T-helper 17 cell (primary cell): ENCODE data around the gene EHBP1. TPM values are rescaled to one million over a fixed set of nuclear protein-coding genes. Genes with fewer than 3 reads are reported as not detected.
A peak's percentile ranks its signal among the peaks of the same experiment; 100 is the strongest.

Experiments
- ATAC-seq: fragments of 150-1000 bp; cut with Tn5 transposase; 2 replicates; pipeline ENCODE4 v1.10.0; 2021; ENCODE audit warnings: mild to moderate bottlenecking, moderate library complexity
- DNase-seq, 3 donors: peaks; one replicate each; pipeline versions ENCODE4 v3.0.0 to v3.0.0-alpha.2; 2020 to 2021
- H3K9me3 ChIP-seq: one replicate; pipeline ENCODE4 v1.7.0; 2013; ENCODE audit warnings: low read length, mild to moderate bottlenecking; ENCODE audit not compliant: control insufficient read depth, poor library complexity, severe bottlenecking
- H3K27ac Mint-ChIP-seq: one replicate; pipeline ENCODE4 v1.8.0; 2022; ENCODE audit warnings: mild to moderate bottlenecking, moderate library complexity, mixed read lengths
- H3K27me3 Mint-ChIP-seq: one replicate; pipeline ENCODE4 v1.8.0; 2022; ENCODE audit warnings: mixed read lengths
- H3K36me3 Mint-ChIP-seq: one replicate; pipeline ENCODE4 v1.8.0; 2022; ENCODE audit warnings: low read depth, mixed read lengths
- H3K4me1 Mint-ChIP-seq: one replicate; pipeline ENCODE4 v1.8.0; 2022; ENCODE audit warnings: mild to moderate bottlenecking, mixed read lengths
- H3K4me3 Mint-ChIP-seq: one replicate; pipeline ENCODE4 v1.8.0; 2022; ENCODE audit warnings: mild to moderate bottlenecking, moderate library complexity, mixed read lengths
- total RNA-seq, 4 donors: library from RNA in 2 of 4; stranded (reverse) in 2 of 4; gene quantifications; one replicate each; pipeline ENCODE4 v1.2.3 and lab custom pipeline; 2022 to 2026

The EHBP1 gene
- total RNA-seq, 2 donors from 2014 or later, result 24.5 to 28.2 TPM

DNA sequence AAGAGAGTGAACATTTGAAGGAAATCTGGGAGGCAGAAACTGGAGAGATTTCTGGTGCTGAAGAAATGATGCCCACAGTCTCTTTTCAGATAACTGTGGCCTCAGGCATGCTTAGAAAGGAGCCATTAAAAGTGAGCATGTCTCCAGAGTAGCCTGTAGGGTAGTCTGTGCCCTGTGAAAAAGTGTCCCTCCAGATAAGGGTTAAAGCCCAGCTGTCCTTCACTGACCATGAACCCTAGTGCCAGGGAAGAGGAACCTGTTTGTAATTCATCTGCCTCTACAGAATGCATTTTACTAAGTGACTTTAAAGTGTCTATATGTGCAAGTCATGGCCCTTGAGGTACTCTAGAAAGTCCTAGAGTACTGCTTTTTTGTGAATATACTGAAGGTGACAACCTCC is 30.5 kb upstream of the EHBP1 start:
- ATAC-seq (no peak), DNase-seq (no peak)
- H3K27ac Mint-ChIP-seq, result no peak overlapping the region
- no peaks in the 10 kb centered on the region for H3K9me3 ChIP-seq
- H3K27me3 Mint-ChIP-seq, result peaks cover 11% of the 10 kb centered on the region
- H3K4me3 Mint-ChIP-seq, result no peak overlapping the region
- no peaks in the 10 kb centered on the region for H3K36me3 Mint-ChIP-seq
- no peaks in the 10 kb centered on the region for H3K4me1 Mint-ChIP-seq

DNA sequence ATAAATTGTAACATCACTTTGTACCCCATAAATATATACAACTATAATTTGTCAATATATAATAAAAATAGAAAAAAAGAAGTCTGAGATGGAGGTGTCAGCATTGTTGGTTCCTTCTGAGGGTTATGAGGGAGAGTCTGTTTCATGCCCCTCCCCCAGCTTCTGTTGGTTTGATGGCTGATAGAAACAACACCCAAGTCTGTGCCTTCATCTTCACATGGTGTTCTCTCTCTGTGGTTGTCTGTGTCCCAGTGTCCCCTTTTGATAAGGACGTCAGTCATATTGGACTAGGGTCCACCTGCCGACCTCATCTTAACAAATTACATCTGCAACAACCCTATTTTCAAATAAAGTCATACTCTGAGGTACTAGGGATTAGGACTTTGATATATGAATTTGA is 20.3 kb upstream of the EHBP1 start:
- ATAC-seq (no peak), DNase-seq (no peak)
- no peak overlapping the region for H3K27ac Mint-ChIP-seq
- H3K36me3 Mint-ChIP-seq, result no peaks in the 10 kb centered on the region
- peaks cover 66% of the 10 kb centered on the region for H3K27me3 Mint-ChIP-seq
- H3K9me3 ChIP-seq, result no peaks in the 10 kb centered on the region
- peaks cover 2% of the 10 kb centered on the region for H3K4me1 Mint-ChIP-seq
- no peak overlapping the region for H3K4me3 Mint-ChIP-seq

DNA sequence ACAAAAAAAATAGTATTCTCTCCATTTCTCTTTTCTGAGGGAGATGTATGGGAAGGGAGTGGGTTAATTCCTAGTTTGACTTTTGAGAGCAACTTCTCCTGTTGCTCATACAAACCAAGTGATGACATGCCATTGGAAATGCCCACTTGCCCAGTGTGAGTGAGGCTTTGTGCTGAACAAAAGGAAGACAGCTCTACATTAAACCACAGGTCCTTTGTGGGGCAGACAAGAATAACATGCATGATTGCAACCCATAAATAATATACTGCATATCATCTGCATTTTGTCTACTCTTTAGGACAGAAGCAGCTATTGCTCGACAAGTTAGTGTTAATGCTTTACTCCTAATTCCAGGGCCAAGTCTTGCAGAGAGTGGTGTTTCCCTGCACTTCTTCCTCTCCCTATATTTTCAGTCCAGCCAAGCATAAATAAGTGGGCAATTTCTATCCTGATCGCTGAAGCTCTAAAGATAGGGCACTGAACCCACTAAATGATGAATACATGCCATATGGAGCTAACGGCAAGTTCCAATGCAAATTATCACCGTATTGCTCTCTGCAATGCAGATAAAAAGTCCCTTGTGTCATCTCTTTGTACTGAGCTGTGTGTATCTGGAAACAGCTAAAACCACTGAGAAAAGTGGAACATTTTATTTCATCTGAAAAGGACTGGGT is 19.4 kb upstream of the EHBP1 start:
- Mint-ChIP-seq H3K36me3 (no peaks in the 10 kb centered on the region), H3K27ac (no peak overlapping the region), H3K27me3 (peaks cover 60% of the 10 kb centered on the region), H3K4me1 (peaks cover 2% of the 10 kb centered on the region), H3K4me3 (no peak overlapping the region)
- ATAC-seq (no peak), DNase-seq (no peak)
- no peaks in the 10 kb centered on the region for H3K9me3 ChIP-seq

DNA sequence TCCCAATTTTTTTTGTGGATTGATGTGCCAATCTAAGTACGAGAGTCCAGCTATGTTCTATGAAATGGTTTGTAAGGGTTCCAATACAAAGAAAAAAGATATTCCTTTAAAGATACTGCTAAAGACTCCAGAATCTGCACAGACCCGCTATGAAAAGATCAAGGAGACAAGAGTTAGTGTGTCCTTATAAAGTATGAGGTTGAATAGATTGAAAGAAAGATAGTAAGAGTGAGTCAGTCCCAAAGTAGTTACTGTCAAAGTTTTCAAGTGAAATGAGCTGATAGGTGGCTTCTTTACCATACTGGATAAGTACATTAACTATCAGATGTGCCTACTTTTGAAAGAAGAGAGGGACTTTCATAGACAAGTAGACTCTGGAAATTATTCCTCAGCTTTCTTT is 17.9 kb upstream of the EHBP1 start:
- H3K9me3 ChIP-seq, result no peaks in the 10 kb centered on the region
- no peak for ATAC-seq
- no peak for DNase-seq
- Mint-ChIP-seq H3K27me3 (peaks cover 46% of the 10 kb centered on the region), H3K4me1 (peaks cover 2% of the 10 kb centered on the region), H3K4me3 (no peak overlapping the region), H3K27ac (no peak overlapping the region), H3K36me3 (no peaks in the 10 kb centered on the region)

DNA sequence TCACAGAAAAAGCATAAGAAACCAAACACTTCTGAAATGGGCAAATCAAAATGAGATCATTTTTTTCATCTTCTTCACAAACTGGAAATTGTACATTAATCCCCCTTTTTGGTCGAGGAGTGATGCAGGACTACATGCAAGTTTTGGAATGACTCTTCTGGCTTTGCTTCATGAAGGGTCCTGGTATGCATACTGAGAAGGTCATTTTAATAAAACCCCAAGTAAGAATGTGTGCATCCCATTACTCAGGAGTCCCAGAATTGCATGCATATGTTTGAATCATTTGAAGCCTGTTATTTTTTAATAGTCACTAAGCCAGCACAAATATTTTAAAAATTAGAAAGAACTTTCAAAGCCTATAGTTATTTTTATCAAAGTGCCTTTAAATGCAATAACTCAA is 16.7 kb upstream of the EHBP1 start:
- ATAC-seq (no peak), DNase-seq (no peak)
- Mint-ChIP-seq H3K27me3 (peaks cover 54% of the 10 kb centered on the region), H3K4me3 (no peak overlapping the region), H3K27ac (peak overlapping the region; percentile 68), H3K4me1 (peaks cover 2% of the 10 kb centered on the region), H3K36me3 (no peaks in the 10 kb centered on the region)
- H3K9me3 ChIP-seq, result no peaks in the 10 kb centered on the region

DNA sequence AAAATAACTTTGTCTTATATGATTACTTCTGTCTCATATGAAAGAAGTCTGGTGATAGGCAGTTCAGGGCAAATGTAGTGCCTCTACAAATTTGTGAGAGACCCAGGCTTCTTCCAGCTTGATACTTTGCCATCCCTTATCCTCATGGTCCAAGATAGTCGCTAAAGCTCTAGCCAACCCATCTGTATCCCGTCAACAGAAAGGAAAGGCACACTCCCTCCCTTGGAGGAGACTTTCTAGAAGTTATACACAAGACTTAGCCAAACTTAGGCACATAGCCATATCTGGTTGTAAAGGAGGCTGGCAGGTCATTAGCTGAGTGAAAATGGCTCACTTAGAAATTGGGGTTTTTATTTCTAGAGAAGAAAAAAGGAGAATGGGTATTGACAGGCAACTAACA is 14.3 kb upstream of the EHBP1 start:
- ATAC-seq, result no peak
- Mint-ChIP-seq H3K4me1 (peaks cover 2% of the 10 kb centered on the region), H3K27ac (no peak overlapping the region), H3K27me3 (peaks cover 56% of the 10 kb centered on the region), H3K36me3 (no peaks in the 10 kb centered on the region), H3K4me3 (no peak overlapping the region)
- H3K9me3 ChIP-seq, result no peaks in the 10 kb centered on the region
- DNase-seq, result no peak

DNA sequence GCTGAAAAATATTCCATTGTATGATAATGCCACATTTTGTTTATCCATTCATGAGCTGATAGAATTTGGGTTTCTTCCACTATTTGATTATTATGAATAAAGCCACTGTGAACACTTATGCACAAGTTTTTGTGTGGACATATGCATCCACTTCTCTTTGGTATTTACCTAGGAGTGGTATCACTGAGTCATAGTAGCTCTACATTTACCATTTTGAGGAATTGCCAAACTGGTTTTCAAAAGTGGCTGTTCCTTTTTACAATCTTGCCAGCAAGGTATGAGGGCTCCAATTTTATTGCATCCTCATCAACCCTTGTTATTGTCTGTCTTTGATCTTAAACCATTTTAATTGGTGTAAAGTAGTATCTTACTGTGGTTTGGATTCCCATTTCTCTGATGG is 13.3 kb upstream of the EHBP1 start:
- H3K36me3 Mint-ChIP-seq, result no peaks in the 10 kb centered on the region
- H3K27me3 Mint-ChIP-seq, result peaks cover 46% of the 10 kb centered on the region
- no peaks in the 10 kb centered on the region for H3K9me3 ChIP-seq
- H3K4me1 Mint-ChIP-seq, result peaks cover 2% of the 10 kb centered on the region
- H3K4me3 Mint-ChIP-seq, result no peak overlapping the region
- no peak overlapping the region for H3K27ac Mint-ChIP-seq
- no peak for ATAC-seq
- DNase-seq, result no peak

DNA sequence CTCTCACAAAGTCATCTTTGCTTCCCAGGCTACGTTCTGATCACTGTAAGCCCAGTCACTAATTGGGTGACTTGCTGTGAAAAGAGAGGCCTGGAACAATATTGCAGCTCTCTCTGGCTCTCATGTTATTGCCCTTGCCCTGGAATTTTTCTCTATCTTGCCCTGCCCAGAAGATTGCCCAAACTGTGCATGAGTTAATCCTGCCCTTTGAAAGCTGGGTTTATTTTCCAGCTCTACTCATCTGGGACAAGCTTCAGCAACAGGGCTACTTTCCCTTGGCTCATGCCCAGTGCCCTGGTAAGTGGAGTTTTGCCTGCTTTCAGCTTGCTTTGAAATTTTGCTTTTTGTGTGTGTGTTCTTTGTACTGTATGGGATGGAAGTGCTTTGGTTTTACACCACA is 6.9 kb upstream of the EHBP1 start:
- no peaks in the 10 kb centered on the region for H3K36me3 Mint-ChIP-seq
- H3K9me3 ChIP-seq, result no peaks in the 10 kb centered on the region

DNA sequence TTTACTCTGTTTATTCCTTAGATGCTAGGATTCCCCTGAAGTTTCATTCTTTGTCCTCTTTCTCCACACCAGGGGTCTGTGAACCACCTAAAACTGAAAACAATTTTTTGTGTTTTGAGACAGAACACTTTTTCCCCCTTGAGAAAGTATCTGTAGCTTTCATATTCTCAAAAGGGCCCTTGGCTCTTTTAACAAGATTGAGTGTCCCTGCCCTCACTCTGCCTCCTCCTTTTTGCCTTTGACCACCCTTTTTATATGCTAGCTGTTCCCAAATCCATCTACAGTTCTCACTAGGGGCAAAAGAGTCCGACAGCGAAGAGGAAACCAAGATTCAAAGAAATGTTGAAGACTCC is 883 bp upstream of the EHBP1 start:
- ATAC-seq (no peak), DNase-seq (no peak)
- H3K4me1 Mint-ChIP-seq, result peaks cover 27% of the 10 kb centered on the region
- H3K27me3 Mint-ChIP-seq, result no peaks in the 10 kb centered on the region
- peak overlapping the region; percentile 96 for H3K4me3 Mint-ChIP-seq
- peak overlapping the region; percentile 91 for H3K27ac Mint-ChIP-seq
- H3K36me3 Mint-ChIP-seq, result peaks cover 10% of the 10 kb centered on the region
- H3K9me3 ChIP-seq, result no peaks in the 10 kb centered on the region

More for the DNA sequence above, 6.9 kb upstream of the EHBP1 start:
- H3K4me3 Mint-ChIP-seq, result no peak overlapping the region
- H3K4me1 Mint-ChIP-seq, result no peaks in the 10 kb centered on the region
- H3K27me3 Mint-ChIP-seq, result peaks cover 18% of the 10 kb centered on the region
- ATAC-seq (no peak), DNase-seq (no peak)
- H3K27ac Mint-ChIP-seq, result no peak overlapping the region

DNA sequence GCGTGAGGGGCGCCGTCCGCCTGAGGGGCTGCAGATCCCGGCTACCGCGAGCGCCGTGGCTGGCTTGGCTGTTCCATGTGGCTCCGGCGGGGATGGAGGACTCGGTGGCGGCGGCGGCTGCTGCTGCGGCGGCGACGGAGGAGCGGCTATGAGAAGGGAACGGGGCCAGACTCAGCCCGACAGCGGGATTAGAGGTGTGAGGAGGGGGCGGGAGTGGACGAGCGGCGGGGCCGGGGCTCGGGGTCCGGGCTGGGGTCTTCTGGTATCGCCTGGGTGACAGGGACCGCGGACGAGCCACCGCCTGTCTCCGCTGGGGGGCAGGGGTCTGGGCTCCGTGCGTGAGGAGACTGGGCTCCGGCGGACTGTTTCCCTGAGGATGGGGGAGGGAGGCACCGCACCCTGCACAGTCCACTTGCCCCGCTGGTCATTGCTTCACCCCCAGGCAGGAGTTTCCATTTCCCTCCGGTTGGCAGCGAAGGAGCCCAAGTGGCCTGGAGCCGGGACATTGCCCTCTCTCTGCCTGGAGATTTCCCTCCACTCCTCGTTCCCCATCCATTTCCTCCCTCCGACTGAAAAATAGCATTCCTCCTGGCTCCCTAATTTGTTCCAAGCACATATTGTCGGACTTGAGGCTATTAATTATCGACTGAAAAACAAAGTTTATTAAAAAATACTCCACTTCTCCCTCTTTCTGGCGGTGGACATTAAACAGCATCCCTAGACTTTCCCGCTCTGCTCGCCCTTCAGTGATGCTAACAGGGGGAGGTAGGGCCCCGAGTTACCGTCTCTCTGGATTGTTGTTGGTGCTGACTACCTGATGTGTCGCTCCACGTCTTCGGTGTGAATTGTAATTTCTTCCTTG is 577 bp downstream of the EHBP1 start:
- no peaks in the 10 kb centered on the region for H3K27me3 Mint-ChIP-seq
- DNase-seq (peak in 1 of 3 donors; percentile 14), ATAC-seq (peak; percentile 20)
- H3K4me1 Mint-ChIP-seq, result peaks cover 27% of the 10 kb centered on the region
- H3K27ac Mint-ChIP-seq, result peak overlapping the region; percentile 91
- peak overlapping the region; percentile 96 for H3K4me3 Mint-ChIP-seq
- no peaks in the 10 kb centered on the region for H3K9me3 ChIP-seq
- H3K36me3 Mint-ChIP-seq, result peaks cover 10% of the 10 kb centered on the region

DNA sequence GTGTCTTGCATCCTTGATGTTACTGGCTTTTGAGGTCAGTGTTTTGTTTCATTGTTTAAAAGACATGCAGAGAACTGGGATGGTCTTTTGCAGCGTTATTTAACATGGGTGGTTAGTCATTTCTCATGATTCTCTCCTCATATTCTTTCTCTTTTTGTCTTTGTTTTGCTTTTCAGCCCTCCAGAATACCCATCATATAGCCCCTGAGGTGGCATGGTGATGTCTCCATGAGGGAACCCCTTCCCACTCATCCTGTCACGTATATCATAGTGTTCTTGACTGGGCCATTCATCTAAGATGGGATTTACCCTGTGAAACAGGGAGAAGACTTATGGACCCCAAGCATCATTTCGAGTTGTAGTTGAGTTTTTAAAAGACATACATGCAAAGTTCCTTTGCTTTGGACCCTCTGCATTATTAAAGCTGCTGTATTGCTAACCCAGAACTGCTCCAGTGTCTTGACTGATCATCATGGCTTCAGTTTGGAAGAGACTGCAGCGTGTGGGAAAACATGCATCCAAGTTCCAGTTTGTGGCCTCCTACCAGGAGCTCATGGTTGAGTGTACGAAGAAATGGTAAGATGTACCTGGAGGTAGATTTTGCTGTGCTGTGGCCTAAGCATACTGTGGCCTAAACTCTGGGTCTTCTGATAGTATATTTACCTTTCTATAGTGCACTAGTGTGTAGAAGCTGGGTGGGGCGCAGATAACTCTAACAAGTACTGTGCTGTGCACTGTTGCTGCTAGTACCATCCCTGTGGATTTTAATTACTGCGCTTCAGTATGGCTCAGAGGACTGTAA is 1.4 kb downstream of the EHBP1 start:
- Mint-ChIP-seq H3K27ac (peak overlapping the region; percentile 91), H3K27me3 (no peaks in the 10 kb centered on the region), H3K4me3 (peak overlapping the region; percentile 96), H3K4me1 (peaks cover 27% of the 10 kb centered on the region), H3K36me3 (peaks cover 10% of the 10 kb centered on the region)
- no peak for ATAC-seq
- H3K9me3 ChIP-seq, result no peaks in the 10 kb centered on the region
- DNase-seq, result no peak

DNA sequence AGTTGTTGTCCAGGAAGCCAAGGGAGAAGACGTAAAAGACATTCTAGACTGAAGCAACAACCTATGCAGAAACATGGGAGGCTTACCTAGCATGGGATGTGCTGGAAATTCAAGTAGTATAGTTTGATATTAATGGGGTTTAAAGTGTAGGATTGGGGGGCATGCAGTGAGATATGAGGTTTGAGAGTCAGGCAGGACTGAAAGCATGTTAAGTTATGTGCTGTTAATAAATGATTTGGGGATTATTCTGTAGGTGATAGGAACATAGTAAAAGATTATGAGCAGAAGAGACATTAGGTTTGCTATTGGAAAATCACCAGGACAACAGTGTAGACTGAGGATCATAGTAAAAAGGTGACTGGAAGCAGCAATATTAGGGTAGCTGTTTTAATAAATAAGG is 3.2 kb downstream of the EHBP1 start:
- H3K36me3 Mint-ChIP-seq, result peaks cover 10% of the 10 kb centered on the region
- ATAC-seq (no peak), DNase-seq (no peak)
- H3K4me3 Mint-ChIP-seq, result no peak overlapping the region
- H3K4me1 Mint-ChIP-seq, result peaks cover 27% of the 10 kb centered on the region
- H3K27ac Mint-ChIP-seq, result no peak overlapping the region
- H3K9me3 ChIP-seq, result no peaks in the 10 kb centered on the region
- no peaks in the 10 kb centered on the region for H3K27me3 Mint-ChIP-seq

DNA sequence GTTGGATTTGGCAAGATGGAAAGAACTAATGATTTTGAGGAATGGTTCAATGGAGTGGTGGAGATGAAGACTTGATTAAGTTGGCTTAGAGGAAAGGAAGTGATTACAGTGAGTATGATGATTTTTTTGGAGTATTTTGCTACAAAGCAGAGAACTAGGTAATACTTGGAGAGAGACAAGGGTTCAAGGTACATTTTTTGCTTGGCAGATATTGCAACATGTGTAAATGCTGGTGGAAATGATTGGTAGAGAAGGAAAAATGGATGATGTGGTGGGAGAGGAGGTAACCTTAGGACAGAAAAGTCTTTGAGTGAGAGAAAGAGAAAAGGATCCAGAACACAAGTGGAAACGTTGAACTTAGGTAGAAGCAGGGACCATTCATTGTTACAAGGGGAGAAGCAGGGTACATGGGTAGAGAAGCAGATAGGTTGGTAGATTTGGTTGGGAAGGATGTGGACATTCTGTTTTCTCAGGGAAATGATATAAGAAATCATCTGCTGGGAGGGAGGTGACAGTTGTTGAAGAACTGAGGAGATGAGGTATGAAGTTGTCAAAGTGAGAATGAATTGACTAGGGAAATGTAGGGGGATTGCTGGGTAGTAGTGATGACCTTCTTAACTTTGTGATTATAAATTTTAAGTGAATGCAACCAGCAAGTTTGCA is 6.5 kb downstream of the EHBP1 start:
- DNase-seq (no peak), ATAC-seq (no peak)
- Mint-ChIP-seq H3K4me3 (no peak overlapping the region), H3K36me3 (peaks cover 6% of the 10 kb centered on the region), H3K4me1 (peaks cover 15% of the 10 kb centered on the region), H3K27me3 (no peaks in the 10 kb centered on the region), H3K27ac (no peak overlapping the region)
- H3K9me3 ChIP-seq, result no peaks in the 10 kb centered on the region
